ENCODE data around the gene AGO3.

Gene AGO3

GRCh38 chr1:35894656-35895055 is 36.2 kb upstream of the AGO3 start:
- no peak for TF ChIP-seq CTCF (IDR thresholded peaks at IDR 0.05; ENCODE audit: control insufficient read depth, extremely low read depth, insufficient read depth)
- no peak for DNase-seq (ENCODE audit: low read depth)
- H3K4me3 ChIP-seq (ENCODE audit: low read depth, low read length): no peak overlapping the region

DNA sequence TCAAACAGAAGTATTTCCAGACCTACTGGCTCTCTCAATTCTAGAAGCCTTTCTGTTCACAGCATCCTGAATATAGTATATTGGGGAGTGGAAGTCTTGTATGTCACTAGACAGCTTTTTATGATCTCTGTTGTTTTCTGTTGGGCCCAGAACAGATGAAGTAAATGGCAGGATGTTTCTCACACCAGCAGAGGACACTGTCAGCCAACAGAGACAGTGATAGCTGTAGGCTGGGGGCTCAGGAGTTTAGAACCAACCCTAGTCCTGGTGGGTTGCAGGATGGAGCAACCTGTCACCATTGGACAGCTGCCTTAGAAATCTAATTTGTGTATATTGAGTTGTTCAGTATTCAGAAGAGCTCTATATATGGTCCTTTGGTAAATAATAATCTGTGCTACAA is 31.0 kb upstream of the AGO3 start:
- TF ChIP-seq CTCF (IDR thresholded peaks at IDR 0.05; ENCODE audit: control insufficient read depth, extremely low read depth, insufficient read depth): no peak
- no peak overlapping the region for H3K4me3 ChIP-seq (ENCODE audit: low read depth, low read length)
- DNase-seq (ENCODE audit: low read depth): no peak

DNA sequence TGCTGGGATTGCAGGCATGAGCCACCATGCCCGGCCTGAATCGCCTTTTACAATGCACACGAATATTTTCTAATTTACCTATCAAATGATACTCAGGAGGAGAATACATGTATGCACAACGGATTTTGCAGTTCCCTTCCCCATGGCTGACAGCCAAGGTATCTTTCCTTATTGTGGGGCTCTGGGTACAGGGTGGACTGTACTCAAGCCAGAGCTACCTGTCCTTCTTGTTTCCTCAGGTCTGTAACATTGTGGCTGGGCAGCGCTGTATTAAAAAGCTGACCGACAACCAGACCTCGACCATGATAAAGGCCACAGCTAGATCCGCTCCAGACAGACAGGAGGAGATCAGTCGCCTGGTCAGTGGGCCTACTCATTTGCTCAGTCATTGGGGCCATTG is 29.7 kb upstream of the AGO3 start:
- DNase-seq (ENCODE audit: low read depth): no peak

DNA sequence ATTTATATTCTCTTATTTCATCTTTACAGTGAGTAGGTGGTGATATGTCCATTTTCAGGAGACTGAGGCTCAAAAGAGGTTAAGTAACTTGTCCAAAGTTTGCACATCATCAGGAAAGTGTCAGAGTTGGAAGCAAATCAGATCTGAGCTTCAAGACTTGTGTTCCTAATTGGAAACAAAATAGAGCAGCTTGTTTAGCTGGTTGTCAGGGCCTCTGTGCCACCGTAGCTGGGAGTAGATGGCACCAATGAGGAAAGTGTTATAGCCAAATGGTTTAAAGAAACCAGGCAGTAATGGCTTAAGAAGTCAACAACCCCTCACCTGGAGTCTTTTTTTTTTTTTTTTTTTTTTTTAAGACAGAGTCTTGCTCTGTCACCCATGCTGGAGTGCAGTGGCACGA is 28.2 kb upstream of the AGO3 start:
- no peak overlapping the region for H3K4me3 ChIP-seq (ENCODE audit: low read depth, low read length)
- no peak for DNase-seq (ENCODE audit: low read depth)
- no peak for TF ChIP-seq CTCF (IDR thresholded peaks at IDR 0.05; ENCODE audit: control insufficient read depth, extremely low read depth, insufficient read depth)

More for the DNA sequence above, 29.7 kb upstream of the AGO3 start:
- no peak overlapping the region for H3K4me3 ChIP-seq (ENCODE audit: low read depth, low read length)
- TF ChIP-seq CTCF (IDR thresholded peaks at IDR 0.05; ENCODE audit: control insufficient read depth, extremely low read depth, insufficient read depth): no peak

DNA sequence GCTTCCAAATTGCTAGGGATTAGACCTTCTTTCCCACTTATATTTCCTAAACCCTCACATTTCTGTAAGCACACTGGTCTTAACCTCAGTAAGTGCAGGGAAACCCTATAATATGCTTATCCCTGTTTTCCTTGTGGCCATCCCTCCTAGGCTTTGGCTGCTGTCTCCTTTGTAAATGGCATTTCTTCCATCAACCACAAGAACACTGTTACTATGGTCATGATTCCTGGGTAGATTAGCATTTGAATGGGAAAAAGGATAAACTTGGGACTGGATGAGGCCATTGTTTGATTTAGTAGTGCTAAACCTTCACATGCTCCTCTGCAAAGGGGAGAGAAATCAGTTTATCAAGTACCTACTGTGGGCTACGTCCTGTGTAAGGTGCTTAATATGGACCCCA is 16.2 kb upstream of the AGO3 start:
- H3K4me3 ChIP-seq (ENCODE audit: low read depth, low read length): no peak overlapping the region
- DNase-seq (ENCODE audit: low read depth): no peak
- no peak for TF ChIP-seq CTCF (IDR thresholded peaks at IDR 0.05; ENCODE audit: control insufficient read depth, extremely low read depth, insufficient read depth)

- H3K4me3 ChIP-seq (ENCODE audit: low read depth, low read length): no peak overlapping the region
- no peak for TF ChIP-seq CTCF (IDR thresholded peaks at IDR 0.05; ENCODE audit: control insufficient read depth, extremely low read depth, insufficient read depth)
- no peak for DNase-seq (ENCODE audit: low read depth)
Measured at GRCh38 chr1:35915693-35916092, 15.2 kb upstream of the AGO3 start.

- no peak for TF ChIP-seq CTCF (IDR thresholded peaks at IDR 0.05; ENCODE audit: control insufficient read depth, extremely low read depth, insufficient read depth)
- DNase-seq (ENCODE audit: low read depth): no peak
- H3K4me3 ChIP-seq (ENCODE audit: low read depth, low read length): no peak overlapping the region
Measured at GRCh38 chr1:35923791-35924221, 7.1 kb upstream of the AGO3 start.

All from LNCaP clone FGC (cell line).